ENCODE measurements around the gene SDC1. TPM values are rescaled to one million over a fixed set of nuclear protein-coding genes. Genes with fewer than 3 reads are reported as not detected.

The SDC1 gene
- polyA plus RNA-seq, 1 of the 3 experiments (the other 2 are of a cell fraction): 122 TPM

GRCh38 chr2:20209373-20210109, 15.4 kb downstream of the SDC1 start:
- Histone ChIP-seq H2AFZ (ENCODE audit: low read depth) (no peak overlapping the region), H3K27ac (ENCODE audit: low read depth in 2 of 2, low read length in 1 of 2) (no peak overlapping the region; a peak in 1 of 4 replicates), H3K4me2 (no peak overlapping the region), H3F3A (replicated peaks; ENCODE audit: insufficient read depth) (no peaks in the 10 kb centered on the region), H3K4me3 (ENCODE audit: low read depth in 2 of 2, low read length in 1 of 2) (no peak overlapping the region), H3K9ac (no peak overlapping the region), H4K20me1 (ENCODE audit: insufficient read depth) (0 out of 2 replicates have a peak, but pooled peaks cover 4% of the 10 kb centered on the region), H3K36me3 (replicated peaks in 1 of 2; ENCODE audit: control insufficient read depth in 1 of 2, insufficient read depth in 2 of 2, low read length in 1 of 2) (peaks cover 0 to 3% of the 10 kb centered on the region in 2 experiments), H3K9me2 (no peaks in the 10 kb centered on the region), H3K4me1 (ENCODE audit: control insufficient read depth in 1 of 2, insufficient read depth in 2 of 2, low read depth in 1 of 2, low read length in 1 of 2) (peaks cover 0 to 48% of the 10 kb centered on the region in 2 experiments; a peak in 1 of 4 replicates), H3K27me3 (ENCODE audit: insufficient read depth) (no peaks in the 10 kb centered on the region), H3K9me3 (no peaks in the 10 kb centered on the region), H3K79me2 (ENCODE audit: insufficient read depth) (peaks cover 18% of the 10 kb centered on the region; the same call in 1 of the 2 replicates)
- CTCF ChIA-PET: interaction anchor here (1.1 to 1.6 kb wide), 3 partner anchors 74 to 194 kb away, joined by 3 to 6 read pairs (median 3); no protein-coding TSS in a partner anchor
- 93% methylated on average over 15 of the region's 21 CpGs for WGBS (ENCODE audit: low lambda C conversion rate)
- POLR2A ChIA-PET: no interaction called here
- TF ChIP-seq RAD21 (IDR thresholded peaks at IDR 0.05; ENCODE audit: low read length) (no peak), TEAD4 (IDR thresholded peaks at IDR 0.05; ENCODE audit: borderline replicate concordance, insufficient read depth) (no peak), ELF1 (IDR thresholded peaks at IDR 0.05) (no peak), NFIC (IDR thresholded peaks at IDR 0.05; ENCODE audit: borderline replicate concordance) (no peak), TCF12 (IDR thresholded peaks at IDR 0.05) (no peak), GABPA (IDR thresholded peaks at IDR 0.05; ENCODE audit: low read depth) (no peak), MXI1 (IDR thresholded peaks at IDR 0.05; ENCODE audit: low read depth, low read length) (no peak), REST (IDR thresholded peaks at IDR 0.05; ENCODE audit: low read depth, low read length) (no peak), EP300 (IDR thresholded peaks at IDR 0.05; ENCODE audit: borderline replicate concordance in 1 of 2, low read depth in 1 of 2, low read length in 1 of 2) (no peak), FOXJ3 (CRISPR knock-in tag; IDR thresholded peaks at IDR 0.05) (no peak), SMC3 (IDR thresholded peaks at IDR 0.05; ENCODE audit: low read depth, low read length) (no peak), YY1 (IDR thresholded peaks at IDR 0.05; ENCODE audit: low read depth) (no peak), RCOR1 (IDR thresholded peaks at IDR 0.05; ENCODE audit: low read length) (no peak), CHD2 (IDR thresholded peaks at IDR 0.05; ENCODE audit: low read length, partially characterized antibody) (no peak), MAX (IDR thresholded peaks at IDR 0.05; ENCODE audit: low read depth) (no peak)
- TF ChIP-seq, protein P1, sequence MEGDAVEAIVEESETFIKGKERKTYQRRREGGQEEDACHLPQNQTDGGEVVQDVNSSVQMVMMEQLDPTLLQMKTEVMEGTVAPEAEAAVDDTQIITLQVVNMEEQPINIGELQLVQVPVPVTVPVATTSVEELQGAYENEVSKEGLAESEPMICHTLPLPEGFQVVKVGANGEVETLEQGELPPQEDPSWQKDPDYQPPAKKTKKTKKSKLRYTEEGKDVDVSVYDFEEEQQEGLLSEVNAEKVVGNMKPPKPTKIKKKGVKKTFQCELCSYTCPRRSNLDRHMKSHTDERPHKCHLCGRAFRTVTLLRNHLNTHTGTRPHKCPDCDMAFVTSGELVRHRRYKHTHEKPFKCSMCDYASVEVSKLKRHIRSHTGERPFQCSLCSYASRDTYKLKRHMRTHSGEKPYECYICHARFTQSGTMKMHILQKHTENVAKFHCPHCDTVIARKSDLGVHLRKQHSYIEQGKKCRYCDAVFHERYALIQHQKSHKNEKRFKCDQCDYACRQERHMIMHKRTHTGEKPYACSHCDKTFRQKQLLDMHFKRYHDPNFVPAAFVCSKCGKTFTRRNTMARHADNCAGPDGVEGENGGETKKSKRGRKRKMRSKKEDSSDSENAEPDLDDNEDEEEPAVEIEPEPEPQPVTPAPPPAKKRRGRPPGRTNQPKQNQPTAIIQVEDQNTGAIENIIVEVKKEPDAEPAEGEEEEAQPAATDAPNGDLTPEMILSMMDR (IDR thresholded peaks at IDR 0.05): no peak
- TF ChIP-seq, protein P2, sequence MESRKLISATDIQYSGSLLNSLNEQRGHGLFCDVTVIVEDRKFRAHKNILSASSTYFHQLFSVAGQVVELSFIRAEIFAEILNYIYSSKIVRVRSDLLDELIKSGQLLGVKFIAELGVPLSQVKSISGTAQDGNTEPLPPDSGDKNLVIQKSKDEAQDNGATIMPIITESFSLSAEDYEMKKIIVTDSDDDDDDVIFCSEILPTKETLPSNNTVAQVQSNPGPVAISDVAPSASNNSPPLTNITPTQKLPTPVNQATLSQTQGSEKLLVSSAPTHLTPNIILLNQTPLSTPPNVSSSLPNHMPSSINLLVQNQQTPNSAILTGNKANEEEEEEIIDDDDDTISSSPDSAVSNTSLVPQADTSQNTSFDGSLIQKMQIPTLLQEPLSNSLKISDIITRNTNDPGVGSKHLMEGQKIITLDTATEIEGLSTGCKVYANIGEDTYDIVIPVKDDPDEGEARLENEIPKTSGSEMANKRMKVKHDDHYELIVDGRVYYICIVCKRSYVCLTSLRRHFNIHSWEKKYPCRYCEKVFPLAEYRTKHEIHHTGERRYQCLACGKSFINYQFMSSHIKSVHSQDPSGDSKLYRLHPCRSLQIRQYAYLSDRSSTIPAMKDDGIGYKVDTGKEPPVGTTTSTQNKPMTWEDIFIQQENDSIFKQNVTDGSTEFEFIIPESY (IDR thresholded peaks at IDR 0.05; ENCODE audit: borderline replicate concordance, low read depth): no peak
- no peak for DNase-seq
